GM18858 (cell line): ENCODE data around the gene ECHS1.
"Not testable (repeated sequence)": the region's sequence is repeated elsewhere in the genome, so short reads cannot be mapped to it uniquely, and the experiment has no call there.

ENCODE experiments used
- ATAC-seq: cut with Tn5 transposase; IDR thresholded peaks from one replicate; pipeline ENCODE4 v1.9.1; 2021; ENCODE audit not compliant: unreplicated experiment

ECHS1 gene

DNA sequence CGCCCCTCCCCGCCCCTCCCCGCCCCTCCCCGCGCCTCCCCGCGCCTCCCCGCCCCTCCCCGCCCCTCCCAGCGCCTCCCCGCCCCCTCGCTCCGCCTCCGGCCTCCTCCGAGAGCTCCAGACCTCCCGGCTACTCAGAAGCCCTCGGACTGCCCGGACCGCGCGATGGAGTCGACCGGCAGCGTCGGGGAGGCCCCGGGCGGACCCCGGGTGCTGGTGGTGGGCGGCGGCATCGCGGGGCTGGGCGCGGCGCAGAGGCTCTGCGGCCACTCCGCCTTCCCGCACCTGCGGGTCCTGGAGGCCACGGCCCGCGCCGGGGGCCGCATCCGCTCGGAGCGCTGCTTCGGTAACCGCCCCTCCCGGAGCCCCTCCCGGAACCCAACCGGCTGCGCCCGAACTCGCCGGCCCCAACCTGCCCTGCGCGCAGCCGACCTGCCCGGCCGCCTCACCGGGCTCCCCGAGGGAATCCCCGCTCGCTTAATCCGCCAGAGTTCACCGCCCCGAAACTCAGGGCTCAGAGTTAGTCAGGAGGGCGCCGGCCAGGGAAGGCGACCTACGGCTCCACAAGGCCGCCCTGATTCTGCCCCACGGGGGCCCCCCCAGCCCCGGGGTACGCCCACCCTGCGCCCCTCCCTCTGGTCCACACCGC is 6.1 kb upstream of the ECHS1 start, which contains the start of gene PAOX:
Gene PAOX (plus strand): TSS at position 111 of the 649 bp plus-strand sequence. CDS start 55 bp downstream, at position 166.
- ATAC-seq, result peak; percentile 36

DNA sequence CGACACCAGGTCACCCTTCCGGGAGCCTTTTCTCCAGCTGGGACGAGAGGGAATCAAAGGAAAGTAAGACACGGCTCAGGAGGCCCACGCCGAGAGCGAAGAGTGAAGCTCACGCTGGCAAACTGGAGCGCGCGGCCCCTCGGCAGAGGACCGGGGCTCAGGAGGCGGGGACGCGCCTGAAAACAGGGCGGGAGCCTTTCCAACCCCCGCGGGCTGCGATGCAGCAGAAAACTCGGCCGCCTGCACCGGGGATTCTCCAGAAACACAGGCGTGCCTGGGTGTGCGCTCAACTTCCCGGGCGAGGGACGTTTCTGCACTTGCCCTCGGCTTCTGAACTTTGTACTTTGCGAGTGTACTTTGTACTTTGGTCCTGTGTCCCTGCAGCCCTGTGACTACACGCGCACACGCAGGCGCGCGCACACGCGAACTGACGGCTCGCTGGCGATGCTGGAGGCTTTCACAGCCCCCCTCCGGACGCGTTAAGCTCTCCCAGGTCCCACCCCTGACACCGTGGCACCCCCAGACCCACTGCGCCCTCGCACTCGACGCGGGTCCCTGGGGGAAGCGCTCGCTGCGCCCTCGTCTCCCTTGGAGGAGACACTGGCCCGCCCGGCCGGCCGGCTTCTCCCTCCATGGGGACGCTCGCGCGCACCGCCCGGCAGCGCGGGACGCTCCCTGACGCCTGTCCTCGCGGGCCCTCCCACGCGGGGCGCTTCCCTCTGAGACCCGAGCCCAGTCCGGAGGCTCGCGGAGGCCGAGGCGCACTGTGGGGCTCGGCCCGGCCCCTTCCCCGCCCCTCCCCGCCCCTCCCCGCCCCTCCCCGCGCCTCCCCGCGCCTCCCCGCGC is 5.3 kb upstream of the ECHS1 start:
- no peak for ATAC-seq

- ATAC-seq, result no peak
Measured at GRCh38 chr10:133377818-133378250, 4.7 kb upstream of the ECHS1 start.

DNA sequence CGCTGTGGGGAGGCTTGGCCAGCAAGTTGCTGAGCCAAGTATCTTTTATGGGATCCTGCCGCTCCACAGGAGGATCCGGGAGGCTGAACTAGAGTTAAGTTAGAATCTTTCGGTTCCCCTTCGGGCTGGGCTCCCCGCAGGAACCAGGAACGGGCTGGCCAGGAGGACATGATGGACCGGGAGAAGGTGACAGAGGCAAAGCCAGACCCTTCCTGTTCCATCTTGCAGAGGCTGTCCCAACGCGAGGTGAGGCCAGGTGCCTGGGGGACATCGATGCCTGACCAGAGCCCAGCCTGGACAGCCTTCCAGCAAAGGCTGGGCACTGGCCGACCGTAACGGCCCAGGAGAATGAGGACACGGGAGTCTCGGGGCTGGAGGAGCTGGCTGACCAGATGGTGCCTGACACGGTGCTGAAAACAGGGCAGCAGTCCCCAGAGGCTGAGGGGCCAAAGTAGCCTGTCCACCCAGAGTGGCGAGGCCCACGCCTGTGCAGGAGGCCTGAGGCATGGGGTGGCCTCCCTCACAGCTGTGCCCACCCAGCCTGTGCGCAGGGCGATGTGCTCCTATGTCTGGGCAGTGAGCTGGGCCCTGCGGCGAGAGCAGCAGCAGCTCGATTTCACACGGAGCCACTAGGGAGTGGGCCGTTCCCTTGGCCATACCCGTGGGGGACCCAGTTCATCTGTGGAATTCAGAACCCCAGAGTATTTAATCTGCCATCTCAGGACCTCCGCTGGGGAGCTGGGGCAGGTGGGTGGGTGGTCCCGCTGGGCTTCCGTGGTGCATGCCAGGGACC is 4.1 kb upstream of the ECHS1 start:
- no peak for ATAC-seq

GRCh38 chr10:133376183-133376582 is 3.0 kb upstream of the ECHS1 start:
- not testable (repeated sequence) for ATAC-seq

DNA sequence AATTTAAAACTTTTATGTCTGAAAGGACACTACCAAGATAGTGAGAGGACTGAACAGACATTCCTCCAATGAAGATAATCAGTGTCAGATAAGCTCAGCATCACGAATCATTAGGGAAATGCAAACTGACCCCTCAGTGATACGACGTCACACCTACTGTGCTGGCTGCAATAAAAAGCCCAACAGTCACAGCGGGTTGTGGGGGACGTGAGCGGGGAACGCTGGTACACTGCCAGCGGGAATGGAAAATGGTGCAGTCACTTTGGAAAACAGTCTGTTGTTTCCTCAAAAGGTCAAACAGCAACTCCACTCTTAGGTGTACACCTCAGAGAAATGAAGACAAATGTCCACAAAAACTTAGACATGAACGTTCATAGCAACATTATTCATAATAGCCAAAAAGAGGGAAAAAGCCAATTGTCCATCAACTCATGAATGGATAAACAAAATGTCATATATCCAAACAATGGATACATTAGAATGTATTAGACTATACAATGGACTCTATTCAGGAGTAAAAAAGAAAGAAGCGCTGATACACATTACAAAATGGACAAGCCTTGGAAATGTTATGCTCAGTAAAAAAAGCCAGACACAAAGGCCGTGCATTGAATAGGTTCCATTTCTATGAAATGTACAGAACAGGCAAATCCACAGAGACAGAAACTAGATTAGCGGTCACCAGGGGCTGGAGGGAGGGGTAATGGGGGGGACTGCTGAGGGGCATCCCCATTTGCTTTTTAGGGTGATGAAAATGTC is 2.4 kb upstream of the ECHS1 start:
- ATAC-seq, result no peak

DNA sequence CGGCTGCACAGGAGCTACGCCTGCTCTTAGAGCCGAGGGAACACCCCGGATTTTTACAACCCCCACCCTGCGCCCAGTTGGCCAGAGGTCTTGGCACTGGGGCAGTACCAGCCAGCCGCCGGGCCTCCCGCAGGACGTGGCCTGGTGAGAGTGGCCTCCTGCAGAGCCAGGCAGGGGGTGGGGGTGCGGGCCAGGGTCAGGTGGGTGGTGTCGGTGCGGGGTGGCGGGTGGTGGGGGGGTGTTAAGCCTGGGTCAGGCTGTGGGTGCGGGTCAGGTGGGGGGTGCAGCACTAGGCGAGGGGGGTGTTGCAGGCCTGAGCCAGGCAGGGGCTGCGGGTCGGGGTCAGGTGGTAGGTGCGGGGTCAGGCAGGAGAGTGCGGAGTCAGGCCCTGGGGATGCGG is 647 bp downstream of the ECHS1 start:
- no peak for ATAC-seq

DNA sequence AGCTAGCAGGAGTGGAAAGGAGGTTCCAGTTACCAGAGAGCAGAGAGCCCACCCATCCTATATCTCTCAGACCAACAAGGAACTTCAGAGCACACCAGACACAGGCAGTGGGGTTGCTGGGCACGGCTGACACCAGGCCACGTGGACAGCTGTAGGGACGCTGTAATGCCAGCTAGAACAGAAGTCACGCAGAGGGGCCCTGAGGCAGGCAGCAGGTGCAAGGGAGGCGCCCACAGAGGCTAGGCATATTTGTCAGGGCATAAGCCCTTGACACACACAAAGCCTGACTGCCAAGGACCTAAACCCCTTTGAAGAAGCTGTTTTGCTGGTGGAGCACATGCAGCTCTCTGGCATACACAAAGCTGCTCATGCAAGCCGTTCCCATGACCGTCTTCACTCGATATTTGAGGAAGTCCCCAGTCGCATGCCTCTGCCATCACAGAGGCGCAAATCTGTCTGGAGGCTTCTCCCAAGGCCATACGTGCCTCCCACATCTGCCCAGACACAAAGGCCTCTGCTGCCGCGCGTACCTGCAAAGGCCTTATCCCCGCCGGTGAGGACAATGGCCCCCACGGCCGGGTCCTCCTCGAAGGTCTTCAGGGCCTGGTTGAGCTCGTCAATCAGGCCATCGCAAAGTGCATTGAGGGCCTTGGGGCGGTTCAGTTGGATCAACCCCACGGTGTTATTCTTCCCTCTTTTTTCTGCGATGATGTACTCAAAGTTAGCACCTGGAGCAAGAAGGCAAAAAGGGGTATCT is 2.9 kb downstream of the ECHS1 start:
- ATAC-seq, result no peak

DNA sequence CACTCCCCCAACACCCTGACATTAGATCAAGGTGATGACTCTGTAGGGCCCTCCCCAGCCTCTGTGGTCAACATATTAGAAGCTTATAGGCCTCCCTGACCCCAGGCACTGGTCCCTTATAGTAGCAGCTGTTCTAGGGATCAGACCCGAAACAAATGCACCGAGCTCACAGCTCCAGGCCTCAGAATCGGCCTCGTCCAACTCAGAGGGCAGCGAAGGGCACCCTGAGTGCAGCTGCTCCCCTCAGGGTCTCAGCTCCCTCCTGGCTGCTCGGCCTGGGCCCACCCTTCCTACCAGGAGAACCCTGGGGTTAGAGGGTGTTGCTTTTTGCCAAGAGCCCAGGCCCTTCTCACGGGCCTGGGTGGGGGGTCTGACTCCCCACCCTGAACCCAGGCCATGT is 5.0 kb downstream of the ECHS1 start:
- no peak for ATAC-seq

- ATAC-seq, result not testable (repeated sequence)
Measured at GRCh38 chr10:133367461-133367860, 5.7 kb downstream of the ECHS1 start.

DNA sequence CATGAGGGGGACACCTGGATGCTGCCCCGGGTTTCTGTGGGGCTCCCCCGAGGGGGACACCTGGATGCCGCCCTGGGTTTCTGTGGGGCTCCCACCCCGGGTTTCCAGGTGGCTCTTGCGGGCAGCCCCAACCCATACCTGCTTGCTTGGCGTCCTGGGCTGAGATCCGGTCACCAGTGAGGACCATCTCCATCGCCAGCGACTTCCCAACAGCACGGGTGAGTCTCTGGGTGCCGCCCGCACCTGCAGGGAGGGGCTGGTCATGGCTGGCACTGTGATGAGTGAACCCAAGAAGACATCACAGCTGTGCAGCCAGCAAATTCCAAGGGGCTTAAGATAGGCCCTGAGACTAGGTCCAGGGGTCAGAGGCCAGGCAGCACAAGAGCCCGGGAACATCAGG is 6.4 kb downstream of the ECHS1 start:
- no peak for ATAC-seq

GRCh38 chr10:133366130-133366478 is 7.0 kb downstream of the ECHS1 start:
- ATAC-seq, result no peak

GRCh38 chr10:133365461-133366129 is 7.6 kb downstream of the ECHS1 start:
- ATAC-seq, result no peak

GRCh38 chr10:133364645-133365431 is 8.3 kb downstream of the ECHS1 start:
- no peak for ATAC-seq

DNA sequence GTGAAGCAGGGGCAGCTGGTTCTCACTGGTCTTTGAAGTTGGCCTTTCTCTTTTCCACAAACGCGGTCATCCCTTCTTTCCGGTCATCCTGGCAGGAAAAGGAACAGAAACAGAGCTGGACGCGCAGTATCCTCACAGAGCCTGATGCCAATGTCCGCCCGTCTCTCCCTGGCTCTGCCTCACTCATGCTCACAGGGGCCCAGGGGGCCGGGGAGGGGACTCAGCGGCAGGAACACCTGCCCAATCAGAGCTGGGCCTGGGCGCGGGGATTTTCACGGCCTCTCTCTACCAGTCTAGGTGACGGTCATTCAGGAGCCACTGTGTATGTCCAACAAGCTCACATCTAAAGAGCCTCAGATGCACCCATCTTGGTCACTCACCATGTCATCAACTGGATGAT is 10.3 kb downstream of the ECHS1 start:
- ATAC-seq, result no peak

DNA sequence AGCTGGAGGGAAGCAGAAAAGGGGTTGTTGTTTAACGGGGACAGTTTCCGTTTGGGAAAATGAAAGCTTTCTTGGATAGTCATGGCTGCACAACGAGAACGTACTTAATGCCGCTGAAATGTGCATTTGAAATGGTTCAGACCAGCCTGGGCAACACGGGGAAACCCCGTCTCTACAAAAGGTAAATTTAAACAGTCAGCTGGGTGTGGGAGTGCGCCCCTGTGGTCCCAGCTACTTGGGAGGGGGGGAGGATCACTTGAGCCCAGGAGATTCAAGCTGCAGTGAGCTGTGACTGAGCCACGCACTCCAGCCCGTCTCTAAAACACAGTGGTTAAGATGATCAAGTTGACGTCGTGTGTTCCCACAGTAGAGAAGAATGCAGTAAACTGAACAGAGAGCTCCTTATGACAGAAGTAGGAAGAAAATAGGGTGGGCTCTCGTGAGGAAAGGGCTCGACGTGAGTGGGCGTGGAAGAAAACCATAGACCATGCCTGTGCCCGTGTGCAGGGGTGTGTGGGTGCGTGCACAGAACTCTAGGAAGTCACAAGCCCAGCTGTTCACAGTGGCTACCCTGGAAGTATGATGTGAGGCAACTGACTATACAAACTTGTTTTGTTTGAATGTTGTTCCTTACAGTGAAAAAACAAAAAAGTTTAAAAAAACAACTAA is 11.2 kb downstream of the ECHS1 start:
- no peak for ATAC-seq

DNA sequence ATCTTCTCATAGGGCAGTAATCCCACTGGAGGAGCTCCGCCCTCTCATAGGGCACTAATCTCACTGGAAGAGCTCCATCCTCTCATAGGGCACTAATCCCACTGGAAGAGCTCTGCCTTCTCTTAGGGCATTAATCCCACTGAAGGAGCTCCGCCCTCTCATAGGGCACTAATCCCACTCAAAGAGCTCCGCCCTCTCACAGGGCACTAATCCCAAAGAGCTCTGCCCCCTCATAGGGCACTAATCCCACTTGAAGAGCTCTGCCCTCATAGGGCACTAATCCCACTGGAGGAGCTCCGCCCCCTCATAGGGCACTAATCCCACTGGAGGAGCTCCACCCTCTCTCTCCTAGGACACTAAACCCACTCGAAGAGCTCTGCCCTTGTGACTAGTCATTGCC is 11.9 kb downstream of the ECHS1 start:
- ATAC-seq, result no peak

- no peak for ATAC-seq
Measured at GRCh38 chr10:133359972-133360610, 13.1 kb downstream of the ECHS1 start.
